ENCODE results near the gene RHOG. TPM values are rescaled to one million over a fixed set of nuclear protein-coding genes. Genes with fewer than 3 reads are reported as not detected.

Gene RHOG
- total RNA-seq, 1 donor from 2014 or later: 25.0 TPM

DNA sequence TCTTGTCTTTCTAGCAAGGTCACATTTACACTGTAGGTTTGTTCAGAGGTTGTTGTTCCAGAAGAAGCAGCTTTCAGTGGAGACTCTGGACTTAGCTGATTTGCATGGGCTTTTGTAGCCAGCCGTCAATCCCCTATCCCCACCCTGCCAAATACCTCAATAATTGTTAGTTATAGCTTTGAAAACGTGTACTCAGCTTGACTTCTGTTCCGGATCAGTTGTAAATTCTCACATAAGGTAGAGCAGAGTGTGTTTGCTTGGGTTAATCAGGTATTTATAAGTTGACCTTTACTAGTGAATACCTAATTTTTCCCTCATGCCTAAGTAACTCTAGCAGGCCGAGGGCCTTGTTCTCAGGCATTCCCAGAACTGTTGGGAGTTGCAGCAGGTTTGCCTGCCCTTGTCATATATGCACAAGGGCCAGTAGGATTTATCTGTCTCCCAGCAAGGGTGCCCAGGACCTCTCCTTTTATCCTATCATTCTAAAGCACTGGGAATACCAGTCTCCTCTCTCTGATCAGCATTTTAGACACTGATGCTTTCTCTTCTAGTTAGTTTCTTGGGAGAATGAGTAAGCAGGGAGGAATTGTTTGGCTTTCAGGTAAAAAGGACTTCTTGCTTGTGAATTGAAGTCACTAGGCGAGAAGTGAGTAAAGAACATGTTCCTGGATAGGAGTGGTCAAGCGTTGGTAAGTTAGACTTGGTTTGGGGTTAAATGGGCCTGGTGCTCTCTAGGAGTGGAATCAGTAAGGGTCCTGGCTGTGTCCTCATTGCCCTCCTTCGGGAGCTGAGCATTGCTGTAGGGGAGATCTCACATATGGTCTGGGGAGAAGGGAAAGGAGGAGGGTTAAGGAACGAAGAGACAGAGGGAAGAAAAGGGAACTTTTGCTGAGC, 36.9 kb upstream of the RHOG start:
- H3K4me3 Mint-ChIP-seq (ENCODE audit: low read depth): no peak overlapping the region
- peaks cover 43% of the 10 kb centered on the region for H3K4me1 Mint-ChIP-seq (ENCODE audit: low read depth)
- H3K36me3 Mint-ChIP-seq (ENCODE audit: insufficient read depth): no peaks in the 10 kb centered on the region
- peak overlapping the region; percentile 88 for H3K27ac Mint-ChIP-seq
- no peak for DNase-seq (ENCODE audit: low spot score, unreplicated experiment)
- no peaks in the 10 kb centered on the region for H3K27me3 Mint-ChIP-seq
- no peaks in the 10 kb centered on the region for H3K9me3 Mint-ChIP-seq (ENCODE audit: low read depth)
- TF ChIP-seq, protein P1, sequence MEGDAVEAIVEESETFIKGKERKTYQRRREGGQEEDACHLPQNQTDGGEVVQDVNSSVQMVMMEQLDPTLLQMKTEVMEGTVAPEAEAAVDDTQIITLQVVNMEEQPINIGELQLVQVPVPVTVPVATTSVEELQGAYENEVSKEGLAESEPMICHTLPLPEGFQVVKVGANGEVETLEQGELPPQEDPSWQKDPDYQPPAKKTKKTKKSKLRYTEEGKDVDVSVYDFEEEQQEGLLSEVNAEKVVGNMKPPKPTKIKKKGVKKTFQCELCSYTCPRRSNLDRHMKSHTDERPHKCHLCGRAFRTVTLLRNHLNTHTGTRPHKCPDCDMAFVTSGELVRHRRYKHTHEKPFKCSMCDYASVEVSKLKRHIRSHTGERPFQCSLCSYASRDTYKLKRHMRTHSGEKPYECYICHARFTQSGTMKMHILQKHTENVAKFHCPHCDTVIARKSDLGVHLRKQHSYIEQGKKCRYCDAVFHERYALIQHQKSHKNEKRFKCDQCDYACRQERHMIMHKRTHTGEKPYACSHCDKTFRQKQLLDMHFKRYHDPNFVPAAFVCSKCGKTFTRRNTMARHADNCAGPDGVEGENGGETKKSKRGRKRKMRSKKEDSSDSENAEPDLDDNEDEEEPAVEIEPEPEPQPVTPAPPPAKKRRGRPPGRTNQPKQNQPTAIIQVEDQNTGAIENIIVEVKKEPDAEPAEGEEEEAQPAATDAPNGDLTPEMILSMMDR (IDR thresholded peaks at IDR 0.05; ENCODE audit: unreplicated experiment): no peak

DNA sequence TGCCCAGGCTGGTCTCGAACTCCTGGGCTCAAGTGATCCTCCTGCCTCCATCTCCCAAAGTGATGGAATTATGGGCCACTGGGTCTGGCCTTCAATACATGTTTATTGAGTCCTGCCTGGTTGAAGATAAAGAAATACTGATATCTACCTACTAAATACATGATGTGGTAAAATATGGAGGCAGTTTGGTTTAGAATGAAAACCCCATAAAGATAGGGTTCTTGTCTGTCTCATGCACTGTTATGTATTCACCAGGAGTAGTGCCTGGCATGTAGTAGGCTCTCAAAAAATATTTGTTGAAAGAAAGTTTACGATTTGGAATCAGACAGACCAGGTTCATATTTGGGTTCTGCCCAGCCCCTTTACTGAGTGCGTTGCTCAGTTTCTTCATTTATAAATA, 35.9 kb upstream of the RHOG start:
- peak overlapping the region; percentile 16 for H3K27ac Mint-ChIP-seq
- no peaks in the 10 kb centered on the region for H3K9me3 Mint-ChIP-seq (ENCODE audit: low read depth)
- no peaks in the 10 kb centered on the region for H3K27me3 Mint-ChIP-seq
- H3K4me1 Mint-ChIP-seq (ENCODE audit: low read depth): peaks cover 43% of the 10 kb centered on the region
- DNase-seq (ENCODE audit: low spot score, unreplicated experiment): no peak
- H3K4me3 Mint-ChIP-seq (ENCODE audit: low read depth): no peak overlapping the region
- no peaks in the 10 kb centered on the region for H3K36me3 Mint-ChIP-seq (ENCODE audit: insufficient read depth)
- TF ChIP-seq, protein P1 (IDR thresholded peaks at IDR 0.05; ENCODE audit: unreplicated experiment): no peak

DNA sequence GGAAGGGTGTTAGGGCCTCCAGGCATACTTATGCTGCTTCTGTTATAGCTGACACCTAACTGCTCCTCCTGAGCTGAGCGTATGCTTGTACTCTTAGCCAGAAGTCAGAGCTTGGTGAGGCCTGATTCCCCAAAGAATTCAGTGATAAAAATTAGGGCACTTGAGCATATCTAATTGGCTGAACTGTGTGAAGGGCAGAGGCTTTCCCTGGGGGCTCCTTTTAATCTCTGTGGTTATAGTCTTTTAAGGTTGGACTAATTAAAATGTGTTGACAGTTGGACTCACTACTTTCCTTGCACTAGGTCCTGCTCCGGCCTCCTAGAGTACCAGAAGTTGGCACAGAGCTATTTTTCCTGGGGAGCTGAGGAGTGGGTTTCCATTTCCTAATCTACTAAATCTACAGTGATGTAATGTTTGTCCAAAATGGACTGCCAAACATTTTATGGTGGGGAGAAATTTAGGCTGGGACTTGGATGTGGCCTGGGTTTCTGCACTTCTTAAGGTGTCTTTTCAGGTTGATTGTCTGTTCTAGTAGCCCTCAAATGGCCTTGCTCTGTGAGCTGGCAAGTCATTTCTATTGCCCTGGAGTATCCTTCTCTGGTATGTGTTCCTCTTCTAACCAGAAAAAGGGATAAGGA, 33.1 kb upstream of the RHOG start:
- H3K27ac Mint-ChIP-seq: peak overlapping the region; percentile 42

DNA sequence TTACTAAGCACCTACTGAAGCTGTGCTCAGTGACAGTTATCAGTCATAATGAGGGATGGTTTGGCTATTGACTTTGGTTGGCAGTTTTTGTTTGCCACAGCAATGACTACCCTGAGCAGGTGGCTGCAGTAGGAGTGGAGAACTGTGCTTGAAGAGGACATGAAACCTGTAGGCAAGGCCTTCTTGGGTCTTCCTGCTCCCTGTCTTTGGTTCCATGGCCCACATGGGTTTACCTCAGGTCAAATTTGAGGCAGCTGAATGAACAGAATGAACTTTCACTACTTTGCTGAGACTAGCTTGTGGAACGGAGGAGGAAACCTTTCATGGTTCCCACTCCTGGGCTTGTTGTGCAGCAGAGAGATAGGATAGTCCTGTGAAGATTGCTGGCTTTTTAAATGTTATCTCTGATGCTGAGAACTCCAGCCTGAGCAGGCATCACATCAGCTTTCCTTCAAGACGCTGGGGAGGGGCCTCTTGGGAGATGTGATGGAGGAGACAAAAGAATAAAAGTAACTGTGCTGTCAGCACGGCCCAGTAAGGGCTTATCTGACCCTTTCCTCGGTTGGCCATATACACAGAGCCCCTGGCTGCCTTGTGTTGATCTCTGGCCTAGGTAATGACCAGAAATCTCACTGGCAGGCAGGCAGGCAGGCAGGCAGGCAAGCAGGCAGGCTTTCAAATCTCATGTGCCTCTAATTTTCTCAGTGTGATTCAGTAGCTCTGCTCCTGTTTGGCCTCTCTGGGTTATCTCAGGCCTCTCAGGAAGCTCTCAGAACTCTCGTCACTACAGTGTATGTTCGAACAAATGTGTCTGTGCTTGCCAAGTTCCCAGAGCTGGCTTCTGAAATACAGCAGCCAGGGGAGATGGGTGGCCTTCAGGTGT, 26.7 kb upstream of the RHOG start:
- Mint-ChIP-seq H3K27ac (peak overlapping the region; percentile 91), H3K27me3 (no peaks in the 10 kb centered on the region), H3K4me3 (ENCODE audit: low read depth) (no peak overlapping the region), H3K9me3 (ENCODE audit: low read depth) (no peaks in the 10 kb centered on the region), H3K4me1 (ENCODE audit: low read depth) (peaks cover 33% of the 10 kb centered on the region), H3K36me3 (ENCODE audit: insufficient read depth) (no peaks in the 10 kb centered on the region)
- no peak for DNase-seq (ENCODE audit: low spot score, unreplicated experiment)
- TF ChIP-seq, protein P1 (IDR thresholded peaks at IDR 0.05; ENCODE audit: unreplicated experiment): no peak

More for the DNA sequence above, 33.1 kb upstream of the RHOG start:
- H3K4me3 Mint-ChIP-seq (ENCODE audit: low read depth): no peak overlapping the region
- TF ChIP-seq, protein P1 (IDR thresholded peaks at IDR 0.05; ENCODE audit: unreplicated experiment): no peak
- H3K27me3 Mint-ChIP-seq: no peaks in the 10 kb centered on the region
- H3K9me3 Mint-ChIP-seq (ENCODE audit: low read depth): no peaks in the 10 kb centered on the region
- DNase-seq (ENCODE audit: low spot score, unreplicated experiment): no peak
- H3K4me1 Mint-ChIP-seq (ENCODE audit: low read depth): peaks cover 25% of the 10 kb centered on the region
- no peaks in the 10 kb centered on the region for H3K36me3 Mint-ChIP-seq (ENCODE audit: insufficient read depth)

DNA sequence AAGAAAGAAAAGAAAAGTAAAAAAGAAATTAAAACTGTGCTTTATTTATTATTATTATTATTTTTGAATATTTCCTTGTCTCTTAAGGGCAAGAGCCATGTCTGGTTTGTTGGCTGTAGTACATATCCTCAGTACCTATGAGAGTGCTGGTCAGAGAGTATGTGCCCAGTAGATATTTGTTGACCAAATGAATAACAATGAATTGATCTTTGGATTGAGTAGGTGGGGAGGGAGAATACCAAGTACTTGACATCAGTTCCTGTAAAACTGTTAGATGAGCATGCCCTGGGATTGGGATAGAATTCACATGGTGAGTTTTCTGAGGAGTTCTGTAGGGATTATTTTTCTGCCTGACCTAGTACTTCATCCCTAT, 26.1 kb upstream of the RHOG start:
- Mint-ChIP-seq H3K4me3 (ENCODE audit: low read depth) (no peak overlapping the region), H3K9me3 (ENCODE audit: low read depth) (no peaks in the 10 kb centered on the region), H3K27me3 (no peaks in the 10 kb centered on the region)

More for the DNA sequence above, 26.1 kb upstream of the RHOG start:
- H3K4me1 Mint-ChIP-seq (ENCODE audit: low read depth): peaks cover 33% of the 10 kb centered on the region
- H3K36me3 Mint-ChIP-seq (ENCODE audit: insufficient read depth): no peaks in the 10 kb centered on the region
- TF ChIP-seq, protein P1 (IDR thresholded peaks at IDR 0.05; ENCODE audit: unreplicated experiment): no peak
- H3K27ac Mint-ChIP-seq: peak overlapping the region; percentile 91
- DNase-seq (ENCODE audit: low spot score, unreplicated experiment): no peak
